HepG2 (cell line): ENCODE data around the gene GPR62. TPM values are rescaled to one million over a fixed set of nuclear protein-coding genes. Genes with fewer than 3 reads are reported as not detected.

ENCODE experiments used
- ATAC-seq: fragments of 200-7000 bp; cut with Tn5 transposase; 3 replicates; pipeline ENCODE4 v1.9.1; 2020; ENCODE audit warnings: mild to moderate bottlenecking, moderate library complexity
- BruUV-seq: library from RNA; stranded (reverse); fragments of 400-500 nt; replicated peaks from 2 replicates; lab custom pipeline; 2021; lab: Mats Ljungman, UMichigan
- CTCF ChIA-PET: fragments of 300-600 bp; formaldehyde crosslinking; extraction: SDS; loops from one replicate; lab custom pipeline; 2021; ENCODE audit warnings: low total read pairs, inconsistent platforms, low intra/inter-chr PET ratio; lab: Yijun Ruan, JAX
- POLR2A ChIA-PET: fragments of 350-600 bp; sonication (Branson Sonifier 250); formaldehyde crosslinking; loops from one replicate; lab custom pipeline; 2020; ENCODE audit warnings: antibody characterized with exemption, inconsistent platforms; lab: Yijun Ruan, JAX
- DNase-seq: peaks from one replicate; pipeline ENCODE4 v3.0.0-alpha.2; 2015; ENCODE audit warnings: low spot score
- FAIRE-seq: peaks from 3 replicates; lab custom pipeline; 2011; peaks lifted over from hg19 to GRCh38; lab: Jason Lieb, UNC
- H2AFZ ChIP-seq: one replicate; pipeline ENCODE4 v1.6.1; 2011; ENCODE audit warnings: low read length, inconsistent platforms
- H3K27ac ChIP-seq: fragments of 300-600 bp; 3 replicates; pipeline ENCODE4 v1.8.0; 2011; ENCODE audit warnings: mixed run types, mild to moderate bottlenecking, mixed read lengths, low read length, inconsistent platforms; ENCODE audit not compliant: insufficient read depth; ENCODE audit errors: extremely low read length
- H3K27me3 ChIP-seq, 2 experiments: fragments of 200-600 bp in 1 of 2; 2 replicates in 1 of 2; 3 replicates in 1 of 2; pipeline versions ENCODE4 v1.6.0 to v1.8.0; 2011; ENCODE audit warnings: low read length in 2 of 2, mild to moderate bottlenecking in 2 of 2, moderate library complexity in 2 of 2, inconsistent platforms in 1 of 2; ENCODE audit not compliant: insufficient read depth in 2 of 2, control insufficient read depth in 1 of 2
- H3K36me3 ChIP-seq, 2 experiments: fragments of 200-600 bp in 1 of 2; replicated peaks in 1 of 2; 2 replicates in 1 of 2; 3 replicates in 1 of 2; pipeline versions ENCODE4 v1.5.1 to v1.8.0; 2011; ENCODE audit warnings: low read length in 2 of 2, inconsistent platforms in 1 of 2; ENCODE audit not compliant: insufficient read depth in 2 of 2, control insufficient read depth in 1 of 2
- H3K4me1 ChIP-seq: 2 replicates; pipeline ENCODE4 v1.5.1; 2012; ENCODE audit warnings: low read length, inconsistent platforms; ENCODE audit not compliant: insufficient read depth
- H3K4me2 ChIP-seq: 2 replicates; pipeline ENCODE4 v1.6.0; 2011; ENCODE audit warnings: low read depth, low read length, inconsistent platforms
- H3K4me3 ChIP-seq, 3 experiments: fragments of 200-600 bp in 1 of 3; sonication (generic), shearing (Covaris generic) in 1 of 3; replicated peaks in 1 of 3; 2 replicates each; pipeline ENCODE4 v1.5.1; 2011 to 2016; ENCODE audit warnings: low read length in 3 of 3, inconsistent platforms in 2 of 3, low read depth in 2 of 3, mild to moderate bottlenecking in 2 of 3, control low read depth in 1 of 3, mixed read lengths in 1 of 3; ENCODE audit not compliant: insufficient read depth in 1 of 3
- H3K79me2 ChIP-seq: one replicate; pipeline ENCODE4 v1.6.1; 2011; ENCODE audit warnings: low read length, inconsistent platforms; ENCODE audit not compliant: insufficient read depth
- H3K9ac ChIP-seq: 2 replicates; pipeline ENCODE4 v1.6.0; 2011; ENCODE audit warnings: mild to moderate bottlenecking, low read depth, low read length, inconsistent platforms; ENCODE audit not compliant: insufficient read depth
- H3K9me3 ChIP-seq: 2 replicates; pipeline ENCODE4 v1.5.1; 2012; ENCODE audit warnings: mild to moderate bottlenecking, low read length
- H4K20me1 ChIP-seq: 2 replicates; pipeline ENCODE4 v1.6.0; 2011; ENCODE audit warnings: inconsistent platforms, mild to moderate bottlenecking, low read length, moderate library complexity; ENCODE audit not compliant: insufficient read depth
- ARHGAP35 ChIP-seq: sonication (generic); formaldehyde crosslinking; IDR thresholded peaks from 2 replicates; pipeline ENCODE4 v1.9.0; 2022; ENCODE audit warnings: mild to moderate bottlenecking, inconsistent platforms, moderate library complexity, missing genetic modification reagents, borderline replicate concordance
- ARNT ChIP-seq: fragments of 450-650 bp; IDR thresholded peaks from 2 replicates; pipeline ENCODE4 v1.6.1; 2017
- CTCF ChIP-seq: sonication (generic); formaldehyde crosslinking; IDR thresholded peaks from 2 replicates; pipeline ENCODE4 v1.5.0; 2020; ENCODE audit warnings: mild to moderate bottlenecking, missing genetic modification reagents, moderate library complexity
- HNF1A ChIP-seq, 2 experiments: sonication (generic) in 1 of 2; formaldehyde crosslinking in 1 of 2; IDR thresholded peaks; 2 replicates each; pipeline versions ENCODE4 v1.4.0 to v1.6.1; 2016 to 2020; ENCODE audit warnings: borderline replicate concordance in 1 of 2, low read depth in 1 of 2, mild to moderate bottlenecking in 1 of 2, missing genetic modification reagents in 1 of 2
- HOMEZ ChIP-seq: IDR thresholded peaks from 2 replicates; pipeline ENCODE4 v1.6.1; 2016; ENCODE audit warnings: low read depth
- MNT ChIP-seq: fragments of 450-650 bp; IDR thresholded peaks from 2 replicates; pipeline ENCODE4 v1.6.1; 2016
- SIN3B ChIP-seq: fragments of 150-350 bp; IDR thresholded peaks from 2 replicates; pipeline ENCODE4 v1.6.1; 2014; ENCODE audit warnings: low read length
- ZBTB33 ChIP-seq: sonication (generic); formaldehyde crosslinking; IDR thresholded peaks from 2 replicates; pipeline ENCODE4 v1.4.0; 2020; ENCODE audit warnings: missing genetic modification reagents
- ZNF264 ChIP-seq: sonication (generic); formaldehyde crosslinking; IDR thresholded peaks from 2 replicates; pipeline ENCODE4 v1.4.0; 2020; ENCODE audit warnings: missing genetic modification reagents
- WGBS: methylation state at CpG from one replicate; pipeline ENCODE4 v1.1.6; 2017; ENCODE audit warnings: low lambda C conversion rate; 5-methylcytosine and 5-hydroxymethylcytosine counted together
- in situ Hi-C: cut with HindIII; loops from 2 replicates; pipeline ENCODE4 v1.10.0; 2017; ENCODE audit warnings: low pct_unique_long_range_greater_than_20kb; ENCODE audit not compliant: extremely low pct_ligation_motif_present
- intact Hi-C: fragments of 100-400 bp; cut with micrococcal nuclease; formaldehyde crosslinking; loops from one replicate; pipeline ENCODE4 v1.10.0; 2022; ENCODE audit not compliant: unreplicated experiment
- polyA plus RNA-seq, 8 experiments: library from polyadenylated mRNA; depleted of rRNA in 3 of 8; stranded (reverse) in 7 of 8; unstranded in 1 of 8; fragments of >200 nt; fragmentation: Illumina TruSeq in 4 of 8; extraction: Trizol in 4 of 8; gene quantifications; 2 replicates each; pipeline versions ENCODE4 v1.2.1 to v1.2.3, GENCODE V29; 2011 to 2016; ENCODE audit warnings: low read depth in 4 of 8, missing spikeins in 1 of 8, mixed read lengths in 1 of 8; ENCODE audit not compliant: insufficient read depth in 1 of 8
- total RNA-seq, 5 experiments: library from RNA; depleted of rRNA; stranded (reverse); fragments of >200 nt; fragmentation: Illumina TruSeq; extraction: Trizol; gene quantifications; 2 replicates each; pipeline ENCODE4 v1.2.3, GENCODE V29; 2016; ENCODE audit warnings: low read depth in 1 of 5

Gene GPR62
- total and polyA plus RNA-seq, 2 of the 13 experiments (the other 11 are each of a cell fraction or from before 2014, with no cell fraction given): not detected

GRCh38 chr3:51959651-51960050 is 4.5 kb downstream of the GPR62 start:
- no peak overlapping the region for H3K4me3 ChIP-seq
- TF ChIP-seq CTCF: no peak
- TF ChIP-seq ZBTB33 (CRISPR knock-in tag): no peak
- no peak for TF ChIP-seq ARNT
- no peak for TF ChIP-seq MNT
- TF ChIP-seq ARHGAP35 (CRISPR knock-in tag): no peak
- no peak for TF ChIP-seq HOMEZ
- no peak for TF ChIP-seq ZNF264 (CRISPR knock-in tag)
- TF ChIP-seq HNF1A (IDR thresholded peaks at IDR 0.05; ENCODE audit: low read depth): no peak
- TF ChIP-seq HNF1A (CRISPR knock-in tag; IDR thresholded peaks at IDR 0.05; ENCODE audit: borderline replicate concordance): no peak
- TF ChIP-seq SIN3B: no peak

More at GRCh38 chr3:51959651-51960050, 4.5 kb downstream of the GPR62 start:
- H3K9ac ChIP-seq: no peak overlapping the region
- H3K27me3 ChIP-seq: no peaks in the 10 kb centered on the region
- FAIRE-seq: no peak
- in situ Hi-C loops: no loop called here
- no peaks in the 10 kb centered on the region for H3K9me3 ChIP-seq
- H2AFZ ChIP-seq: no peak overlapping the region
- H3K27ac ChIP-seq: no peak overlapping the region
- no TSS peak for BruUV-seq
- POLR2A ChIA-PET: no interaction called here
- peaks cover 33% of the 10 kb centered on the region for H3K4me1 ChIP-seq
- 100% methylated on average over 1 of the region's 7 CpGs for WGBS
- no peak overlapping the region for H3K4me2 ChIP-seq
- CTCF ChIA-PET: no interaction called here
- H4K20me1 ChIP-seq: no peaks in the 10 kb centered on the region
- H3K79me2 ChIP-seq: no peaks in the 10 kb centered on the region
- no peak for ATAC-seq
- H3K36me3 ChIP-seq: peaks cover 4 to 19% of the 10 kb centered on the region in 2 experiments; a peak in 4 of 5 replicates
- no peak for DNase-seq
- intact Hi-C loops: no loop called here
